ENCODE data around the gene TJP2.
A peak's percentile ranks its signal among the peaks of the same experiment; 100 is the strongest.

TJP2 gene

DNA sequence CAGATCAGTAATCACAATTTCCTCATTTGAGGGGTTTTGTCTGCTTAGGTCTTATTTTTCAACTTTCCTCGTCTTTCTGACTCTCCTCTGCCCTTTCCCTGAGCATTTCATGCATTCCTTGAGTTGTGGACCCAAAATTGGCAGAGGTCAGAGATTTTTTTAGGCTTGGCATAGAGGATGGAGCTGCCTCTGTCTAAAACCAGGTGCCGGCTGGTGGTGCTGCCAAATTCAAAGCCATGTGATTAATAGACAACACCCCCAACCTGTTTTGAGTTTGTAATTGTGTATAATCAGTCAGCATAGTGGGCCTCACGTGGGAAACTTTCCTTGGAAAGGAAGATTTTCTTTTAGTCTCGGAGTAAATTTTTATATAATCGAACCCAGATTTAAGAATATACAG, 39.6 kb downstream of the TJP2 start:
- DNase-seq (ENCODE audit: insufficient read length, low spot score): no peak
- TF ChIP-seq, protein P1, sequence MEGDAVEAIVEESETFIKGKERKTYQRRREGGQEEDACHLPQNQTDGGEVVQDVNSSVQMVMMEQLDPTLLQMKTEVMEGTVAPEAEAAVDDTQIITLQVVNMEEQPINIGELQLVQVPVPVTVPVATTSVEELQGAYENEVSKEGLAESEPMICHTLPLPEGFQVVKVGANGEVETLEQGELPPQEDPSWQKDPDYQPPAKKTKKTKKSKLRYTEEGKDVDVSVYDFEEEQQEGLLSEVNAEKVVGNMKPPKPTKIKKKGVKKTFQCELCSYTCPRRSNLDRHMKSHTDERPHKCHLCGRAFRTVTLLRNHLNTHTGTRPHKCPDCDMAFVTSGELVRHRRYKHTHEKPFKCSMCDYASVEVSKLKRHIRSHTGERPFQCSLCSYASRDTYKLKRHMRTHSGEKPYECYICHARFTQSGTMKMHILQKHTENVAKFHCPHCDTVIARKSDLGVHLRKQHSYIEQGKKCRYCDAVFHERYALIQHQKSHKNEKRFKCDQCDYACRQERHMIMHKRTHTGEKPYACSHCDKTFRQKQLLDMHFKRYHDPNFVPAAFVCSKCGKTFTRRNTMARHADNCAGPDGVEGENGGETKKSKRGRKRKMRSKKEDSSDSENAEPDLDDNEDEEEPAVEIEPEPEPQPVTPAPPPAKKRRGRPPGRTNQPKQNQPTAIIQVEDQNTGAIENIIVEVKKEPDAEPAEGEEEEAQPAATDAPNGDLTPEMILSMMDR (IDR thresholded peaks at IDR 0.05; ENCODE audit: insufficient read depth, missing control alignments): no peak
- FAIRE-seq: no peak

DNA sequence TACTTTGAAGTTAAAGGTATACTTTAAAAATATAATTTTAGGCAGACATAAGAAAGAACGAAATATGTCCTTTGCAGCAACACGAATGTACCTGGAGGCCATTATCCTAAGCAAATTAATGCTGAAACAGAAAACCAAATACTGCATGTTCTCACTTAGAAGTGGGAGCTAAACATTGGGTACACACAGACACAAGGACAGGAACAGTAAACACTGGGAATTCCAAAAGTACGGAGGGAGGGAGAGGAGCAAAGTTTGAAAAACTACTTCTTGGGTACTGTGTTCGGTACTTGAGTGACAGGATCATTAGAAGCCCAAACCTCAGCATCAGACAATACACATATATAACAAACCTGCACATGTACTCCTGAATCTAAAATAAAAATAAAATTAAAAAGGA, 40.9 kb downstream of the TJP2 start:
- DNase-seq (ENCODE audit: insufficient read length, low spot score) (no peak), FAIRE-seq (no peak)
- TF ChIP-seq, protein P1 (IDR thresholded peaks at IDR 0.05; ENCODE audit: insufficient read depth, missing control alignments): no peak

DNA sequence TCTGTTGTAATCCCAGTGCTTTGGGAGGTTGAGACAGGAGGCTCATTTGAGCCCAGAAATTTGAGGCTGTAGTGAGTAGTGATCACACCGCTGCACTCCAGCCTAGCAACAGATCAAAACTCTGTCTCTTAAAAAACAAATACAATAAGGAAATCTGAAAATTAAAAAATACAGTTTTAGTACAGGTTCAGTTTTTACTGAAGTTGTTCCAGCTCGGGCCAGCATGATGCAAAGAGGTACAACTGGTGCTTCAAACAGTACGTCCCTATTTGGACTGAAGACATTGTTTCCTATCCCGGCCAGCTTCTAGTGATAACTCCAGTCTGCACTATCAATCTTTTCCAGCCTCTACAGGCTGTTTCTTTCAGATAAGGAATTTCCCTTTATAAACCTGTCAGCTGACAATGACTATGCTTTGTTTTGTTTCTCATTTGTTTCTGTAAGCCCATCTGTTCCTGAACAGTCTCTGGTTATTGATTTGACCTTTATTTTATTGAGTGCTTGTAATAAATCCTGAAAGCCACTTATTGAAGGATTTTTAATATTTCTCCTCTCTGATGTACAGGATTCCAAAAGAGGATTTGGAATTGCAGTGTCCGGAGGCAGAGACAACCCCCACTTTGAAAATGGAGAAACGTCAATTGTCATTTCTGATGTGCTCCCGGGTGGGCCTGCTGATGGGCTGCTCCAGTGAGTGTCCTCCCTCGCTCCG, 41.9 kb downstream of the TJP2 start:
- TF ChIP-seq, protein P1 (IDR thresholded peaks at IDR 0.05; ENCODE audit: insufficient read depth, missing control alignments): no peak
- FAIRE-seq (no peak), DNase-seq (ENCODE audit: insufficient read length, low spot score) (no peak)

DNA sequence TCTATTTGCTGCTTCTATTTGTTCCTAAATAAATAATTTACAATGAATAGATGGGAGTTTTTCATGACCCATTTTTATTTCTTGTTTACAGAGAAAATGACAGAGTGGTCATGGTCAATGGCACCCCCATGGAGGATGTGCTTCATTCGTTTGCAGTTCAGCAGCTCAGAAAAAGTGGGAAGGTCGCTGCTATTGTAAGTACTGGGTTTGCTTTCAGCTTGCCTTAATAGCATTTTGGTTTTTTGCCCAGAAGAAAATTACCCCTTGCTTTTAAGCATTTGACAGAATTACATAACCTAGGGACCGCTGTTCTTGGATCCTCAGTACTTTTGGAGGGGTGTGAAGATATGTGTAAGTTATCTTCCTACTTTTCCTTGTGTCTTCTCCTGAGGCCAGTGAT, 44.1 kb downstream of the TJP2 start:
- DNase-seq (ENCODE audit: insufficient read length, low spot score) (no peak), FAIRE-seq (no peak)
- TF ChIP-seq, protein P1 (IDR thresholded peaks at IDR 0.05; ENCODE audit: insufficient read depth, missing control alignments): no peak

DNA sequence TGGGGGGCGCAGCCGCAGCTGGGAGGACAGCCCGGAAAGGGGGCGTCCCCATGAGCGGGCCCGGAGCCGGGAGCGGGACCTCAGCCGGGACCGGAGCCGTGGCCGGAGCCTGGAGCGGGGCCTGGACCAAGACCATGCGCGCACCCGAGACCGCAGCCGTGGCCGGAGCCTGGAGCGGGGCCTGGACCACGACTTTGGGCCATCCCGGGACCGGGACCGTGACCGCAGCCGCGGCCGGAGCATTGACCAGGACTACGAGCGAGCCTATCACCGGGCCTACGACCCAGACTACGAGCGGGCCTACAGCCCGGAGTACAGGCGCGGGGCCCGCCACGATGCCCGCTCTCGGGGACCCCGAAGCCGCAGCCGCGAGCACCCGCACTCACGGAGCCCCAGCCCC, 47.0 kb downstream of the TJP2 start:
- TF ChIP-seq, protein P1 (IDR thresholded peaks at IDR 0.05; ENCODE audit: insufficient read depth, missing control alignments): no peak
- FAIRE-seq: no peak
- DNase-seq (ENCODE audit: insufficient read length, low spot score): no peak

DNA sequence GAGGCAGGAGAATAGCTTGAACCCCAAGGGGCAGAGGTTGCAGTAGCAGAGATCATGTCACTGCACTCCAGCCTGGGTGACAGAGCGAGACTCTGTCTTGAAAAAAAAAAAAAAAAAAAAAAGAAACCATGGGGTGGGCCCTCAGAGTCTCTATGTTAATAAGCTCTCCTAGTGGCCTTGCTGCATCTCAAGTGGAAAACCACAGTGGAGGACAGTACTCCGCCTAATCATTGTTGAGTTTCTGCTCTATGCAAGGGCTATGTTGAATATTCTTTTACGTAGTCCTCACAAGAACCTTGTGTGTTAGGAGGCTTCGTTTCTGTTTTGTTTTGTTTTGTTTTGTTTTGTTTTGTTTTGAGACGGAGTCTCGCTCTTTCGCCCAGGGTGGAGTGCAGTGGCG, 48.9 kb downstream of the TJP2 start:
- FAIRE-seq: no peak
- no peak for DNase-seq (ENCODE audit: insufficient read length, low spot score)
- TF ChIP-seq, protein P1 (IDR thresholded peaks at IDR 0.05; ENCODE audit: insufficient read depth, missing control alignments): no peak

DNA sequence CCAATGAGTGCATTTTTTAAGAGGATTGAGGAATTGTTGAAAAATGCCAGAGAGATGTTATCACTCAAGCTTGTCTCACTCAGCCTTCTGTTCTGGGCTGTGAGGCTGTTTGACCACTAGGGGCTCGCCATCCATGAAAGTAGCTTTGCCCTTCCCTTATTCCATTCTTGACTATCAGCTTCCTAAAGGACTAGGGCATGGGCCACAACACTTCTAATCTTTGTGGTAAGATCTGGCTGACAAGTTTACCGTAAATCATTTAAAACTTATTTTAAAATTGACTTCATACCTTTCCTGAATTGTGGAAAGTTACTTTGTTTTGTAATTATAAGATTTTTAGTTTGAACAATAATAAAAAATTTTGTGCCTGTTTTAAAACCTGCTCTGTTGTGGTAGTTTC, 49.5 kb downstream of the TJP2 start:
- FAIRE-seq (no peak), DNase-seq (ENCODE audit: insufficient read length, low spot score) (peak; percentile 44)
- TF ChIP-seq, protein P1 (IDR thresholded peaks at IDR 0.05; ENCODE audit: insufficient read depth, missing control alignments): peak; percentile 54

Data from D721Med (cell line).